DOHH2 (cell line): ENCODE data around the gene EIF3B.

ENCODE experiments used
- CTCF ChIP-seq: fragments of 200-600 bp; sonication (generic); IDR thresholded peaks from one replicate; pipeline ENCODE4 v1.5.1; 2014; ENCODE audit warnings: antibody characterized with exemption, mild to moderate bottlenecking, low read depth, low read length; ENCODE audit not compliant: poor library complexity, severe bottlenecking
- EZH2phosphoT487 ChIP-seq: fragments of 200-600 bp; sonication (generic); IDR thresholded peaks from 2 replicates; pipeline ENCODE4 v1.6.1; 2017; ENCODE audit warnings: borderline replicate concordance, mild to moderate bottlenecking, antibody characterized with exemption, low read length, moderate library complexity, mixed read lengths

GRCh38 chr7:2353113-2353935 lies 1.3 kb upstream of the EIF3B start:
- TF ChIP-seq CTCF (no peak), EZH2phosphoT487 (no peak)
